ENCODE data around the gene TMIGD1. TPM values are rescaled to one million over a fixed set of nuclear protein-coding genes. Genes with fewer than 3 reads are reported as not detected.

TMIGD1 gene
- total RNA-seq, 1 experiment from 2014 or later, result not detected

GRCh38 chr17:30271102-30271501 lies 62.8 kb downstream of the TMIGD1 start:
- Histone ChIP-seq H3K27ac (ENCODE audit: insufficient read length, low read depth, low read length) (no peak overlapping the region), H3K4ac (ENCODE audit: low read depth, low read length) (no peak overlapping the region), H2AK5ac (ENCODE audit: insufficient read length, low read length) (no peak overlapping the region), H4K5ac (ENCODE audit: insufficient read length, low read depth, low read length) (no peak overlapping the region), H3K14ac (ENCODE audit: insufficient read depth, low read length) (no peak overlapping the region), H2BK20ac (ENCODE audit: low read depth, low read length, poor library complexity, severe bottlenecking) (no peak overlapping the region), H3K56ac (ENCODE audit: insufficient read length, low read depth, low read length) (no peak overlapping the region), H4K8ac (replicated peaks; ENCODE audit: insufficient read length, low read depth, low read length) (no peak overlapping the region), H3K9ac (ENCODE audit: extremely low read depth, insufficient read length, low read length) (no peak overlapping the region), H2BK15ac (ENCODE audit: low read depth, low read length) (no peak overlapping the region), H2BK120ac (ENCODE audit: low read depth, low read length, poor library complexity, severe bottlenecking) (no peak overlapping the region), H3K4me1 (ENCODE audit: insufficient read depth, low read length) (no peaks in the 10 kb centered on the region), H3K18ac (ENCODE audit: insufficient read length, low read depth, low read length) (no peak overlapping the region), H4K20me1 (ENCODE audit: control insufficient read depth, insufficient read depth, insufficient read length) (no peaks in the 10 kb centered on the region), H3K4me2 (ENCODE audit: insufficient read depth, insufficient read length, low read length) (no peak overlapping the region), H3K27me3 (ENCODE audit: insufficient read depth, low read length) (no peaks in the 10 kb centered on the region), H2BK12ac (ENCODE audit: insufficient read length, low read depth, low read length) (no peak overlapping the region), H3K23ac (ENCODE audit: insufficient read length, low read depth, low read length) (no peak overlapping the region), H2AFZ (ENCODE audit: low read length) (no peak overlapping the region), H3K79me2 (ENCODE audit: insufficient read depth, low read length) (no peaks in the 10 kb centered on the region), H4K91ac (ENCODE audit: insufficient read length, low read depth, low read length) (no peak overlapping the region), H2BK5ac (ENCODE audit: insufficient read length, low read length) (no peak overlapping the region), H3K23me2 (ENCODE audit: insufficient read length, low read depth, low read length, poor library complexity, severe bottlenecking) (no peaks in the 10 kb centered on the region), H3K79me1 (ENCODE audit: insufficient read depth, low read depth, low read length, poor library complexity, severe bottlenecking) (no peaks in the 10 kb centered on the region), H3K9me3 (ENCODE audit: control insufficient read depth, low read depth, low read length) (no peaks in the 10 kb centered on the region), H3T11ph (ENCODE audit: low read length) (no peak overlapping the region)
- Mint-ChIP-seq H3K27me3 (ENCODE audit: low read depth) (no peaks in the 10 kb centered on the region), H3K4me1 (no peaks in the 10 kb centered on the region), H3K27ac (no peak overlapping the region), H3K36me3 (ENCODE audit: insufficient read depth in 1 of 3, low read depth in 3 of 3) (peaks cover 19 to 64% (median 55%) of the 10 kb centered on the region in 3 experiments; a peak in 6 of 7 replicates), H3K4me3 (no peak overlapping the region), H3K9me3 (no peaks in the 10 kb centered on the region)
- TF ChIP-seq, protein P1, sequence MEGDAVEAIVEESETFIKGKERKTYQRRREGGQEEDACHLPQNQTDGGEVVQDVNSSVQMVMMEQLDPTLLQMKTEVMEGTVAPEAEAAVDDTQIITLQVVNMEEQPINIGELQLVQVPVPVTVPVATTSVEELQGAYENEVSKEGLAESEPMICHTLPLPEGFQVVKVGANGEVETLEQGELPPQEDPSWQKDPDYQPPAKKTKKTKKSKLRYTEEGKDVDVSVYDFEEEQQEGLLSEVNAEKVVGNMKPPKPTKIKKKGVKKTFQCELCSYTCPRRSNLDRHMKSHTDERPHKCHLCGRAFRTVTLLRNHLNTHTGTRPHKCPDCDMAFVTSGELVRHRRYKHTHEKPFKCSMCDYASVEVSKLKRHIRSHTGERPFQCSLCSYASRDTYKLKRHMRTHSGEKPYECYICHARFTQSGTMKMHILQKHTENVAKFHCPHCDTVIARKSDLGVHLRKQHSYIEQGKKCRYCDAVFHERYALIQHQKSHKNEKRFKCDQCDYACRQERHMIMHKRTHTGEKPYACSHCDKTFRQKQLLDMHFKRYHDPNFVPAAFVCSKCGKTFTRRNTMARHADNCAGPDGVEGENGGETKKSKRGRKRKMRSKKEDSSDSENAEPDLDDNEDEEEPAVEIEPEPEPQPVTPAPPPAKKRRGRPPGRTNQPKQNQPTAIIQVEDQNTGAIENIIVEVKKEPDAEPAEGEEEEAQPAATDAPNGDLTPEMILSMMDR (conservative IDR thresholded peaks at IDR 0.05), result no peak
- no peak for DNase-seq
- no CpG with 5 or more reads among the region's 6 CpGs for WGBS (ENCODE audit: extremely low coverage, insufficient read length, low lambda C conversion rate)
